K562 (cell line): ENCODE data around the gene SPTBN4. TPM values are rescaled to one million over a fixed set of nuclear protein-coding genes. Genes with fewer than 3 reads are reported as not detected.
A peak's percentile ranks its signal among the peaks of the same experiment; 100 is the strongest.

Experiments used
- ATAC-seq: fragments of 200-7000 bp; cut with Tn5 transposase; 3 replicates; pipeline ENCODE4 v1.9.1; 2020; ENCODE audit warnings: moderate library complexity
- BruUV-seq: library from RNA; stranded (reverse); fragments of 400-500 nt; replicated peaks from 2 replicates; lab custom pipeline; 2021; lab: Mats Ljungman, UMichigan
- CTCF ChIA-PET: fragments of 300-600 bp; formaldehyde crosslinking; extraction: SDS; loops from one replicate; lab custom pipeline; 2021; ENCODE audit warnings: low intra/inter-chr PET ratio; lab: Yijun Ruan, JAX
- POLR2A ChIA-PET: fragments of 300-600, 350-650 bp; sonication (Branson Sonifier 250); formaldehyde crosslinking; extraction: SDS; loops from one replicate; lab custom pipeline; 2021; ENCODE audit warnings: antibody characterized with exemption, inconsistent platforms; lab: Yijun Ruan, JAX
- DNase-seq, 4 experiments: peaks; one replicate each; pipeline versions ENCODE4 v3.0.0 to v3.0.0-alpha.2; 2011 to 2018; ENCODE audit warnings: low spot score in 3 of 4, mixed read lengths in 3 of 4; ENCODE audit errors: extremely low read depth in 1 of 4
- FAIRE-seq: peaks from 2 replicates; lab custom pipeline; 2011; peaks lifted over from hg19 to GRCh38; lab: Jason Lieb, UNC
- H2AFZ ChIP-seq: 2 replicates; pipeline ENCODE4 v1.6.0; 2011; ENCODE audit warnings: low read depth, low read length, control low read depth, inconsistent platforms
- H3K27ac ChIP-seq: fragments of 200-600 bp; 3 replicates; pipeline ENCODE4 v1.8.0; 2011; ENCODE audit warnings: low read depth, mild to moderate bottlenecking, control low read depth, inconsistent platforms, low read length, moderate library complexity, mixed read lengths; ENCODE audit errors: extremely low read depth
- H3K27me3 ChIP-seq, 2 experiments: fragments of 300-600 bp in 1 of 2; 2 replicates in 1 of 2; 3 replicates in 1 of 2; pipeline versions ENCODE4 v1.6.0 to v1.8.0; 2011; ENCODE audit warnings: inconsistent platforms in 2 of 2, low read length in 2 of 2, mild to moderate bottlenecking in 1 of 2, mixed read lengths in 1 of 2, moderate library complexity in 1 of 2; ENCODE audit not compliant: control insufficient read depth in 2 of 2, insufficient read depth in 2 of 2
- H3K36me3 ChIP-seq: fragments of 300-600 bp; 3 replicates; pipeline ENCODE4 v1.8.0; 2011; ENCODE audit warnings: mild to moderate bottlenecking, low read length, inconsistent platforms; ENCODE audit not compliant: control insufficient read depth, insufficient read depth
- H3K4me1 ChIP-seq, 2 experiments: fragments of 200-600 bp in 1 of 2; replicated peaks in 1 of 2; 2 replicates in 1 of 2; 3 replicates in 1 of 2; pipeline versions ENCODE4 v1.5.1 to v1.8.0; 2011; ENCODE audit warnings: inconsistent platforms in 2 of 2, low read length in 2 of 2, mild to moderate bottlenecking in 1 of 2, mixed read lengths in 1 of 2, moderate library complexity in 1 of 2; ENCODE audit not compliant: control insufficient read depth in 2 of 2, insufficient read depth in 2 of 2
- H3K4me2 ChIP-seq: 2 replicates; pipeline ENCODE4 v1.6.1; 2011; ENCODE audit warnings: low read length, control low read depth, inconsistent platforms, mixed read lengths; ENCODE audit not compliant: insufficient read depth
- H3K4me3 ChIP-seq: fragments of 200-600 bp; sonication (generic), shearing (Covaris generic); 2 replicates; pipeline ENCODE4 v1.5.1; 2016; ENCODE audit warnings: control low read depth, inconsistent platforms
- H3K79me2 ChIP-seq: fragments of 200-600 bp; 3 replicates; pipeline ENCODE4 v1.8.0; 2011; ENCODE audit warnings: low read length, inconsistent platforms; ENCODE audit not compliant: control insufficient read depth, insufficient read depth
- H3K9ac ChIP-seq, 2 experiments: 2 replicates each; pipeline versions ENCODE4 v1.6.0 to v1.6.1; 2011; ENCODE audit warnings: low read depth in 2 of 2, low read length in 2 of 2, control low read depth in 1 of 2, inconsistent platforms in 1 of 2, mild to moderate bottlenecking in 1 of 2, mixed read lengths in 1 of 2; ENCODE audit not compliant: insufficient read depth in 1 of 2
- H3K9me1 ChIP-seq: one replicate; pipeline ENCODE4 v1.6.0; 2011; ENCODE audit warnings: inconsistent platforms, mild to moderate bottlenecking, low read length, moderate library complexity; ENCODE audit not compliant: control insufficient read depth, insufficient read depth
- H3K9me3 ChIP-seq: replicated peaks from 2 replicates; pipeline ENCODE4 v1.5.1; 2011; ENCODE audit warnings: low read depth, low read length, inconsistent platforms; ENCODE audit not compliant: control insufficient read depth, insufficient read depth
- H4K20me1 ChIP-seq: replicated peaks from 2 replicates; pipeline ENCODE4 v1.6.1; 2011; ENCODE audit warnings: low read length, inconsistent platforms, mixed read lengths; ENCODE audit not compliant: control insufficient read depth, insufficient read depth
- CREM ChIP-seq: IDR thresholded peaks from 2 replicates; pipeline ENCODE4 v1.6.1; 2014; ENCODE audit warnings: antibody characterized with exemption, low read depth
- EHMT2 ChIP-seq: fragments of 450-650 bp; IDR thresholded peaks from 2 replicates; pipeline ENCODE4 v1.6.1; 2018; ENCODE audit warnings: antibody characterized with exemption
- MAZ ChIP-seq, 2 experiments: fragments of 450-650 bp in 1 of 2; sonication (generic) in 1 of 2; formaldehyde crosslinking; IDR thresholded peaks in 1 of 2; conservative IDR thresholded peaks in 1 of 2; 2 replicates each; pipeline versions ENCODE4 v1.4.0 to v1.5.0; 2020; ENCODE audit warnings: mild to moderate bottlenecking in 1 of 2, missing genetic modification reagents in 1 of 2
- NFIC ChIP-seq: fragments of 450-650 bp; IDR thresholded peaks from 2 replicates; pipeline ENCODE4 v1.6.1; 2017; ENCODE audit warnings: mild to moderate bottlenecking, inconsistent platforms
- NFXL1 ChIP-seq: fragments of 450-650 bp; formaldehyde crosslinking; IDR thresholded peaks from 2 replicates; pipeline ENCODE4 v1.4.0; 2021; ENCODE audit warnings: mild to moderate bottlenecking
- NR1H2 ChIP-seq: sonication (generic); formaldehyde crosslinking; IDR thresholded peaks from 2 replicates; pipeline ENCODE4 v1.4.0; 2020; ENCODE audit warnings: mild to moderate bottlenecking, missing genetic modification reagents
- NR2C1 ChIP-seq, 2 experiments: fragments of 450-650 bp; IDR thresholded peaks; 2 replicates each; pipeline ENCODE4 v1.6.1; 2017; ENCODE audit warnings: mild to moderate bottlenecking in 2 of 2, antibody characterized with exemption in 1 of 2, inconsistent platforms in 1 of 2, missing compliant biosample characterization in 1 of 2, missing genetic modification characterization in 1 of 2
- NR3C1 ChIP-seq: sonication (generic); formaldehyde crosslinking; IDR thresholded peaks from 2 replicates; pipeline ENCODE4 v1.8.1; 2022; ENCODE audit warnings: missing genetic modification reagents
- POLR2G ChIP-seq: fragments of 200-400 bp; formaldehyde crosslinking; IDR thresholded peaks from 2 replicates; pipeline ENCODE4 v1.6.1; 2017; ENCODE audit warnings: low read depth, mild to moderate bottlenecking, antibody characterized with exemption, low read length, moderate library complexity
- POLR2H ChIP-seq: IDR thresholded peaks from 2 replicates; pipeline ENCODE4 v1.6.1; 2016; ENCODE audit warnings: missing genetic modification characterization, low read depth, mild to moderate bottlenecking, control low read depth, missing compliant biosample characterization, moderate library complexity
- PRPF4 ChIP-seq: fragments of 200-400 bp; formaldehyde crosslinking; IDR thresholded peaks from one replicate; pipeline ENCODE4 v1.6.1; 2017; ENCODE audit warnings: low read length, low read depth, mild to moderate bottlenecking; ENCODE audit not compliant: insufficient read depth, poor library complexity, severe bottlenecking
- RAD21 ChIP-seq, 2 experiments: fragments of 250-450 bp in 1 of 2; fragments of 450-650 bp in 1 of 2; sonication (Bioruptor Pico) in 1 of 2; formaldehyde crosslinking in 1 of 2; IDR thresholded peaks in 1 of 2; conservative IDR thresholded peaks in 1 of 2; 2 replicates each; pipeline versions ENCODE4 v1.4.0 to v1.8.0; 2020 to 2022; ENCODE audit warnings: mild to moderate bottlenecking in 2 of 2, moderate library complexity in 1 of 2
- SMAD4 ChIP-seq: fragments of 250-450 bp; sonication (Bioruptor Pico); conservative IDR thresholded peaks from 2 replicates; pipeline ENCODE4 v1.8.0; 2021; ENCODE audit warnings: inconsistent platforms, mild to moderate bottlenecking, moderate library complexity
- SMARCC2 ChIP-seq: fragments of 450-650 bp; IDR thresholded peaks from 2 replicates; pipeline ENCODE4 v1.6.1; 2017; ENCODE audit warnings: antibody characterized with exemption, moderate library complexity, mild to moderate bottlenecking, low read depth
- XRCC5 ChIP-seq: fragments of 200-400 bp; formaldehyde crosslinking; IDR thresholded peaks from 2 replicates; pipeline ENCODE4 v1.6.1; 2017; ENCODE audit warnings: low read depth, mild to moderate bottlenecking, low read length
- ZNF175 ChIP-seq: fragments of 200-800 bp; sonication (Bioruptor generic); IDR thresholded peaks from 2 replicates; pipeline ENCODE4 v1.6.1; 2016; ENCODE audit warnings: low read depth, mild to moderate bottlenecking, missing genetic modification characterization, missing compliant biosample characterization
- ZNF644 ChIP-seq: fragments of 200-800 bp; sonication (Bioruptor generic); IDR thresholded peaks from 2 replicates; pipeline ENCODE4 v1.6.1; 2016; ENCODE audit warnings: low read depth, missing genetic modification characterization, missing compliant biosample characterization
- WGBS: fragments of 100-300 bp; shearing (Covaris generic); methylation state at CpG from one replicate; pipeline ENCODE4 v1.1.6; 2016; ENCODE audit warnings: low coverage, mixed read lengths; ENCODE audit not compliant: insufficient coverage; ENCODE audit errors: missing lambda C conversion rate; 5-methylcytosine and 5-hydroxymethylcytosine counted together
- in situ Hi-C: fragments of 300-500 bp; cut with MboI; formaldehyde crosslinking; loops from 4 replicates; pipeline ENCODE4 v1.15.0; 2018; ENCODE audit warnings: inconsistent platforms, mixed read lengths
- intact Hi-C: fragments of 100-400 bp; cut with micrococcal nuclease; formaldehyde crosslinking; loops from 2 replicates; pipeline ENCODE4 v1.14.2; 2022
- polyA plus RNA-seq, 8 experiments: library from polyadenylated mRNA; depleted of rRNA in 4 of 8; stranded (reverse) in 5 of 8; unstranded in 3 of 8; fragments of >200 nt; fragmentation: Nextera tagmentation in 2 of 8; fragmentation: Illumina TruSeq in 1 of 8; extraction: Ambion mirVana in 2 of 8; extraction: Trizol in 1 of 8; gene quantifications; 2 replicates each; pipeline versions ENCODE4 v1.2.1 to v1.2.3, GENCODE V29; 2011 to 2014; ENCODE audit warnings: inconsistent platforms in 1 of 8, missing spikeins in 1 of 8
- total RNA-seq, 7 experiments: library from RNA; depleted of rRNA in 6 of 7; stranded (reverse); fragments of >200 nt in 6 of 7; fragmentation: Illumina TruSeq in 2 of 7; extraction: Trizol in 2 of 7; gene quantifications; 2 replicates each; pipeline versions ENCODE4 v1.2.1 to v1.2.3, GENCODE V29; 2011 to 2021; ENCODE audit warnings: low replicate concordance in 1 of 7

SPTBN4 gene
- total and polyA plus RNA-seq, 9 of the 15 experiments (the other 6 are each of a cell fraction or from before 2014, with no cell fraction given), result 0.01 to 1.5 (median 0.86) TPM

DNA sequence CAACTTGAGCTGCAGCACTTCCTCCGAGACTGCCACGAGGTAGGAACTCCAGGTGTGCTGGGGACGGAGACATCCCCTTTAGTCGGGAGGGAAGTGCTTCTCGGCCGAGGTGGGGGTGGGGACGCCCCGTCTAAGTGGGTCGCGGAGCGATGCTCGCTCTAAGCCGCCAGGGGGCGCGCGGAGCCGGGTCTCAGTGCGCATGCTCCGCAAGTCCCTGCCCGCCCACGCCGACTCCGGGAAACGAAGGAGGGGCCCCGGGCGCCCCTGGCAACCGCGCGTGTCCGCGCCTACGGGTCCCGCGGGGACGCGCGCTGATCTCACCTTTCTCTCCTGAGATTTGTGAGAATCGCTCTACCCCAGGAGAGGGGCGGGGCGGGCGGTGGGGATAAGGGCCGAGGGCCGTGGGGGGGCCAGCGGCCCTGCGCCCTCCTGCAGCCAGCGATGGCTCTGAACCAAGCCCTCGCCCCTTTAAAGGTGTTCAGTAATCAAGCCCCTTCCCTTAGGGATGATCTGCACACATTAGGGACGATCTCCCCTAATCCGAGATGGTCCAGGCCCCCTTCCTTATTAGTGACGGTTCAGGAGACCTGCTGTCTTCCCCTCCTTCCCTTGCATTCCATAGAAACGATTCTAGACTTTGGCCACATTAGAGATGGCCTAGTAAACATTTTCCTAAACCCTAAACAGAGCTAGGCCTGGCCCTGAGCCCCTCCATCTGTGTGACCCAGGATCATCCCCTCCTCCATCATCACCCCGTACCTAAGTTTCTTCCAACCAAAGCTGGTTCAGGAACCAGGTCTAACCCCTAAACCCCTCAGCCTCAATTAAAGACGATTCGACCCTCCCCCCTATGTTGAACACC, 62.5 kb downstream of the SPTBN4 start (continued):
- TF ChIP-seq XRCC5 (peak; percentile 85), POLR2H (no peak), NR1H2 (no peak), MAZ (CRISPR knock-in tag; conservative IDR thresholded peaks at IDR 0.05 in 1 of 2, IDR thresholded peaks at IDR 0.05 in 1 of 2) (peak; percentile 72 to 78)

DNA sequence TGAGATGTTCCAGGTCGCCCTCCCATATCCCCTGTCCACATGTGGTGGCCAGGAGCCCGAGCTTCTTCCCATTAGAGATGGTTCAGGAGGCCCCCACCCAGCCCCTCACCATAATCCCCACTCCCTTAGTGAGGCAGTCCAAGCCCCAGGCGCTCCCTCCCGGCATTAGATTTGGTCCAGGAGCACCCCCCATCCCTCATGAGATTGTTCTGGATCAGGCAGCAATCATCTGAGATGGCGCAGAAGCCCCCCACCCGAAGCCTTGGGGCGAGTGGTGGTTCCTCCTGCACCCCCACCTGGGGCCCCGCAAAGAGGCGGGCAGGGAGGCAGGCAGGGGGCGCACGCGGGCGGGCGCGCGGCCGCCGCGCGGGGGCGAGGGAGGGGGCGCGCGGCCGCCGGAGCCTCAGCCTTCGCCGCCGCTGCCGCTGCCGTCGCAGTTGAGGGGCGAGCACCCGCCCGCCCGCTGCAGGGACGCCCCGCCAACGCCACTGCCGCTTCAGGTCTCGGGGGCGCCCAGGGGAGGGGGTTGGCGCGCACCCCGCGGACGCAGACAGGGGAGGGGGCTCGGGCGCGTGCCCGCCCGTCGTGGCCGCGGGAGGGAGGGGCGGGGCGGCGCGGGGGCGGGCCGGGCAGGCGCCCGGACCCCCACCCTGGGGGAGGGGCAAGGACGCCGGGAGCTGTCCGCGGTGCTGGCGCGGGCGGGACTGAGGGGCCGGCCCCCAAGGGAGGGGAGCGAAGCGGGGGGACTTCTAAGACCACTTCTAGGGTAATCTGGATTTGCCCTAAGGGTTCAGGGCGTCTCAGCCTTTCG, 63.5 kb downstream of the SPTBN4 start:
- H3K36me3 ChIP-seq, result no peaks in the 10 kb centered on the region
- no peaks in the 10 kb centered on the region for H4K20me1 ChIP-seq
- in situ Hi-C loops, result no loop called here
- no TSS peak for BruUV-seq
- peaks cover 33 to 66% of the 10 kb centered on the region in 2 experiments for H3K4me1 ChIP-seq
- H3K9me3 ChIP-seq, result no peaks in the 10 kb centered on the region
- H3K4me2 ChIP-seq, result peak overlapping the region; percentile 70
- peak; percentile 73 to 97 (median 94) for DNase-seq
- ChIA-PET CTCF (interaction anchor here (0.8 to 1.7 kb wide), 2 partner anchors 68 to 104 kb away, joined by 6 to 7 read pairs; no protein-coding TSS in a partner anchor), POLR2A (interaction anchor here (0.6 kb wide), 2 partner anchors 10 to 97 kb away, joined by 3 to 4 read pairs; no protein-coding TSS in a partner anchor)
- H3K4me3 ChIP-seq, result peak overlapping the region; percentile 34
- no peaks in the 10 kb centered on the region for H3K27me3 ChIP-seq
- H2AFZ ChIP-seq, result peak overlapping the region; percentile 69; the same call in 1 of the 2 replicates
- H3K79me2 ChIP-seq, result no peaks in the 10 kb centered on the region
- no peak for FAIRE-seq
- 4% methylated on average over 19 of the region's 75 CpGs for WGBS
- peak; percentile 56 for ATAC-seq
- H3K9me1 ChIP-seq, result no peaks in the 10 kb centered on the region
- H3K27ac ChIP-seq, result no peak overlapping the region
- intact Hi-C loops, result no loop called here
- H3K9ac ChIP-seq, result peak overlapping the region in 1 of 2 experiments; percentile 65; a peak in 1 of 4 replicates
- TF ChIP-seq POLR2G, result 0 out of 2 replicates have a peak, but pooled peaks have one; percentile 17
- 0 out of 2 replicates have a peak, but pooled peaks have one; percentile 48 for TF ChIP-seq SMAD4 (CRISPR knock-in tag)
- no peak for TF ChIP-seq PRPF4
- TF ChIP-seq ZNF175 (CRISPR knock-in tag), result peak; percentile 62; the same call in 1 of the 2 replicates
- no peak for TF ChIP-seq NR3C1 (CRISPR knock-in tag)
- TF ChIP-seq RAD21 (CRISPR knock-in tag; conservative IDR thresholded peaks at IDR 0.05 in 1 of 2, IDR thresholded peaks at IDR 0.05 in 1 of 2), result 0 out of 4 replicates have a peak, but pooled peaks of 1 of the 2 experiments have one; percentile 19
- peak; percentile 27; the same call in 1 of the 2 replicates for TF ChIP-seq CREM
- no peak for TF ChIP-seq NFXL1 (CRISPR knock-in tag)
- no peak for TF ChIP-seq NR2C1 (IDR thresholded peaks at IDR 0.05)
- no peak for TF ChIP-seq NR2C1 (tag; IDR thresholded peaks at IDR 0.05)
- TF ChIP-seq NFIC, result peak; percentile 15; the same call in 1 of the 2 replicates
- TF ChIP-seq SMARCC2, result no peak
- TF ChIP-seq EHMT2, result peak; percentile 82
- peak; percentile 90 for TF ChIP-seq ZNF644
